Stimulated activated naive CD8-positive, alpha-beta T cell treated with anti-CD3 and anti-CD28 coated beads, Interleukin-15, Interleukin-2, amounts not matched to agents 100 U/mL and 50 U/mL, for 24 hours (primary cell): Measurements from ENCODE around the gene DBP.
"Not testable (repeated sequence)": the region's sequence is repeated elsewhere in the genome, so short reads cannot be mapped to it uniquely, and the experiment has no call there.

Source experiments
- ATAC-seq: fragments of 150-1000 bp; cut with Tn5 transposase; one replicate; pipeline ENCODE4 v1.10.0; 2021
- DNase-seq: peaks from one replicate; pipeline ENCODE4 v3.0.0; 2021

The DBP gene

GRCh38 chr19:48639483-48640375, 2.5 kb upstream of the DBP start:
- ATAC-seq (no peak), DNase-seq (peak; percentile 19)

DNA sequence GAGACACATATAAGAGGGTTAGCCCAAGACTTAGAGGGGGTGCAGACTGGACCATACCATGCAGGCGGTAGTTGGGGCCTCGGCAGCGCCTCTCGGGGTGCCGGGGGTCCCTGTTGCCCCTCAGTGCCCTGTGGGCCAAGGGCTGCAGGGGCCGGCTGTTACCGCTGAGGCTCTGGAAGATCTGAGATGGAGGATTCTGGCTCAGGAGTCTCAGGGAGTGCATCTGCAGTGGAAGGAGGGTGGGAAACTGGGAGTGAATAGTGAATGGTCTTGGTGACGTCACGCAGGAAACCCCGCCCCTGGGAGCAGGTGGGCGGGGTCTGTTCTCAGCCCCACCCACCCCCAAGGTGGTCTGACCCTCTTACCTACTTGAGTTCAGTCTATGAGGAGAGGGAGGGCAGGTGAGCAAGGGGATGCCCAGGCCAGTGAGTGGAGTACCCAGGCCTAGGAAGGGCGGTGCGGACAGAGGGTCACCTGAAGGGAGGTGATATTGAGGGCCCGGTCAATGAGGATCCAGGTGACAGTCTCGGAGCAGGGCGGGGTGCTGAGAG, 1.7 kb upstream of the DBP start:
- DNase-seq (peak; percentile 30), ATAC-seq (no peak)

GRCh38 chr19:48637948-48638830, 1.0 kb upstream of the DBP start:
- ATAC-seq, result peak; percentile 19
- DNase-seq, result peak; percentile 71

DNA sequence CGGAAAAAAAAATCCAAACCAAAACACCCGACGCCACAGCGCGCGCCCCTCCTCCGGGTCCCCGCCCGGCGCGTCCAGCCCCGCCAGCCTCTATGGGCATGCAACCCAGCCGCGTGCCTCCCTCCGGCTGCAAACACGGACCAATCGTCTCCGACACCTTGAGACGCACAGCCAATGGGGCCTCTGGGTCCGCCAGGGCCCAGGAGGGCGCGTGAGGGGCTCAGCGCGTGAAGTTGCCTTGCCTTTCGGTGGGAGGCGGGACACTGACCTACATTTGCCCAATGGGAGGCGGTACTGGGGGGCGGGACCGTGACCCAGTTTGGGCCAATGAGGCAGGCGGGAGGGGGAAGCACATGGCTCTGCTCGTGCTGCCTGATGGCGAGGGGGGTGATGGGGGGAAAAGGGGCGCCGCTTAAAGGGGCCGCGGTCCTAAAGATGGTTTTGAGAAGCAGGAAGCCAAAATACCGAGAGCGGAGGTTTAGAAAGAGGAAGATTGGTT, 319 bp upstream of the DBP start:
- ATAC-seq (peak; percentile 82), DNase-seq (peak; percentile 99)

DNA sequence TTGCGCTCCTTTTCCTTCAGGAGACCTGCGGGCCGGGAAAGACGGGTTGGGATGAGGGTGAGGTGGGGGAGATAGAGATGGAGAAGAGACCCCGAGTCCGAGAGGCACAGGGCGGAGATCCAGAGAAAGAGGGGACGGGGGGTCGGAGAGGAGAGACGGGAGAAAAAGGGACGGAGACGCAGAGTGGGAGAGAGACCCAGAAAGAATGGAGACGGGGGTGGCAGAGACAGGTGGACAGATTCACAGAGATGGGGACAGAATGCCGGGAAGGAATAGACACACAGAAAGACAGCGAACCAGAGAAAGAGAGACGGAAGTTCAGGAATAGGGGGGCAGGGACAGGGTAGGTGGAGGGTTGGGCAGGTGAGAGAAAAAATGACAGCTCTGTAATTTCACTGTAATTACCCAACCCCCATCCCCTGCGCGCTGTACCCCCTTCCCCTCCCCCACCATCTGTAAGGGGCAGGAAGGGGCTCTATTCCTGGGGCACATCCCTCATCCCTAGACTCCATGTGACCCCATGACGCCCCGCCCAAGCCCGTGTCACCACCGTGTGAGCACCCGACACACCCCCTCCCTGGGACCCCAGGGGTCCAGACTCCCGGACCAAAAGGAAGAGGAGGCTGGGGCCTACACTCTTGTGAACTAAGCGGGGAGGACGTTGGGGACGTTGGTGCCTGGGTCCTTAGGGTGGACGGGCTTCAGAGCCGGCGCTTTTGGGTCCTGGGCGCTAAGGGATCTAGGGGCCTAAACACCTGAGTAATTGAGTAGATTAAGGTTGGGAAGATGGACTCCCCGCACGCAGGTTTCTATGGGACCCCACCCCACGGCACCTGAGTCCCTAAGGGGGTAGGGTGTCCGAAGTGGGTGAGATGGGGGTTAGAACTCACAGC, 967 bp downstream of the DBP start:
- DNase-seq, result peak; percentile 45

DNA sequence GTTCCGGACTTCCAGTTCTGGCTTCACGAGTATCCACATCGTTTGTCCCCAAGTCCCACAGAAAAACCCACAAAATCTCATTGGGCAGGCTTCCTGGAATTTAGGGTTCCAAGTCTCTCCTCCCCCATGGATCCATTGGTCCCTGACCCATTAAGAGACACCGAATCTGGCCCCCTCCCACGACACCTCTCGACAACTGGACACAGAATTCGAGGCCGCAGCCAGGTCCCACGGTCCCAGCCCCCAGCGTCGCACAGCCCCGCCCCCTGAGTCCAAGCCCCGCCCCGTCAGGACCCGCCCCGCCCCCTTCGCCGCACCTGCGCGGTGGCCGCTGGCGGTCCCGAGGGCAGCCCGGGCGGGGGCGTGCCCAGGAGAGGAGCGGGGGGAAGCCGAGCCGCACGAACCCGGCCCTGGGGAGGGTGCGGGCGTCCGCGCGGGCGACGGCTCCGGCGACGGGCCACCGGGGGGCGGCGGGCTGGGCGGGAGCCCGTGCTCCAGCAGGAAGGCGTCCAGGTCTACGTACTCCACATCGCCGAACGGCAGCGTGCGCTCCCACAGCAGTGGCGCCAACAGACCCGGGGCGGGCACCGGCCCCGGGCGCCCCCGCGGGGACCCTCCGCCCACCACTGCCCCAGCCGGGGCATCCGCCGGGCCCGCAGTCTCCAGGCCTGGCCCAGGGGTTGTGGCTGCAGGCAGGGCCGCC, 1.8 kb downstream of the DBP start:
- ATAC-seq (peak; percentile 19), DNase-seq (peak; percentile 84)

More for the DNA sequence above, 967 bp downstream of the DBP start:
- ATAC-seq, result no peak

- peak; percentile 42 for ATAC-seq
- DNase-seq, result peak; percentile 95
Measured at GRCh38 chr19:48634424-48635262, 2.5 kb downstream of the DBP start.

- ATAC-seq, result no peak
- no peak for DNase-seq
Measured at GRCh38 chr19:48634036-48634342, 3.2 kb downstream of the DBP start.

DNA sequence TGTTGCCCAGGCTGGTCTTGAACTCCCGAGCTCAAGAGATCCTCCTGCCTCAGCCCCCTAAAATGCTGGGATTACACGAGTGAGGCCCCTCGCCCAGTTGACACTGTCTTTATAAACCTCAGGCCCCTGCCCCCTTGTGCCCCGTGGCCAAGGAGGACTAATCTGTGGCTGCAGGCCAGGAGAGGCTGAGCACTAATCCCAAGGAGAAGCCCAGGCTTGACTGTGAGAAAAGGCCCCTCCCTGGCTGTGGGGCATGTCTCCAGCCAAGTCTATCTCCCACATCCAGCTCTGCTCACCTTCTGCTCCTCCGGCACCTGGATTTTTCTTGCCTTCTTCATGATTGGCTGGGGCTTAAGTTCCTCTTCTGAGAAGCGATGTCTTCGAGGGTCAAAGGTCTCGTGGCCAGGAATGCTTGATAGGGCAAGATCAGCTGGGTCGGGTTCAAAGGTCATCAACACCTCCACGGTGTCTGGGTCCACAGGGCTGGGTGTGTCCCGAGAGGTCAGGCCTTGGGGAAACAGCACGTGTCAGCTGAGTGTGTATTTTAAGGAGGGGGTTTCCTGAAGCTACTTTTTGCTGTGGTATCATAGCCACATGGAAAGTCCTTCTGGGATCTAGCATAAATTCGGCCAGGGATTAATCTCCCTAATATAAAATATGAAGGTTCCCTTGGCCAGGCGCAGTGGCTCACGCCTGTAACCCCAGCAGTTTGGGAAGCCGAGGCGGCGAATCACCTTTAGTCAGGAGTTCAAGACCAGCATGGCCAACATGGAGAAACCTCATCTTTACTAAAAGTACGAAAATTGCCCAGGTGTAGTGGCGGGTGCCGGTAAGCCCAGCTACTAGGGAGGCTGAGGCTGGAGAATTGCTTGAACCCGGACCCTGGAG, 3.8 kb downstream of the DBP start:
- no peak for ATAC-seq

DNA sequence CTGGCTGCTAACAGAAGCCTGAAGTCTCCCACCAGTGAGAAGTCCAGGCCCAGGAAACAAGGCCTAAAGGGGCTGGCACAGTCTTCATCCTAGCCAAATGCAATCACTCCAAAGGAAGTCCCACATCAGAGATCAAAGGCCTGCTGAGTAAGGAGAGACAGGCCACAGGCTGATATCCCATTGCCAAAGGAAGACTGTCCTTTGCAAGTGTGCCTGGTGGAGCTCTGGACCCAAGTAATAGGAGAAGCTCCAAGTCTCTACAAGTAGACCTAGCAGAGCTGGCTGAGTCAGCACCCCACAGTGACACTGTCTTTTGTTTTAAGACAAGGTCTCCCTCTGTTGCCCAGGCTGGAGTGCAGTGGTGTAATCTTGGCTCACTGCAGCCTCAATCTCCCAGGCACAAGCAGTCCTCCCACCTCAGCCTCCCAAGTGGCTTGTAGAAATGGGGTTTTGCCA, 4.5 kb downstream of the DBP start:
- DNase-seq (peak; percentile 24), ATAC-seq (no peak)

More for the DNA sequence above, 3.8 kb downstream of the DBP start:
- peak; percentile 14 for DNase-seq

- ATAC-seq, DNase-seq: not testable (repeated sequence)
Measured at GRCh38 chr19:48632286-48632685, 4.9 kb downstream of the DBP start.

GRCh38 chr19:48631225-48631624, 6.0 kb downstream of the DBP start:
- DNase-seq, result no peak
- no peak for ATAC-seq

DNA sequence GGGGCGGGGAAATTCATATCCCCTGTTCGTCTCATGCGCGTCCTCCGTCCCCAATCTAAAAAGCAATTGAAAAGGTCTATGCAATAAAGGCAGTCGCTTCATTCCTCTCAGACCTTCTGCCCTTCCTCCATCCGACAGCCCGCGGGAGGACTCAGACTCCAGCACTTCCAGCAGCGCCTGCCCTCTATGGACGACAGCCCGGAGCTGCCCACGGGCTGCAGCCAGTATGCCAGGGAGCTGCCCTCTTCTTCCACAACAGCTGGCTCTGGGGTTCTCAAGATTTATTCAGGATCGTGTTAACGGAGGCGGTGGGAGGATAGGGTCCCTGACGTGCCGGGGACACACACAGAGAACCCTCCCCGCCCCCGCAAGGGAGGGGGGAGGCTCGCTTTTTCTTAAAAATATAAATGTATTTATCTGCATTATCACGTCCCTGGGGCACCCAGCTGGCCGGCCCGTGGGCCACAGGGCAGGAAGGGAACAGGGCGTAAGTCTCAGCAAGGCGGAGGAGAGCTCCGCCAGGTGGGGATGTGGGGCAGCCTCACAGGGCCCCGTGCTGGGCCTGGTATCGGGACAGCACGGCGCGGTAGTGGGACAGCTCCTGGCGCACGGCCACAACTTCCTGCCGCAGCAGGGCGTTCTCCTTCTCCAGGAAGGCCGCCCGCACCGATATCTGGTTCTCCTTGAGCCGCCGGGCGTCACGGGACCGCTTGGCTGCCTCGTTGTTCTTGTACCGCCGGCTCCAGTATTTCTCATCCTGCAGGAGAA, 6.7 kb downstream of the DBP start:
- ATAC-seq (no peak), DNase-seq (peak; percentile 11)

GRCh38 chr19:48629599-48630295, 7.4 kb downstream of the DBP start:
- DNase-seq (peak; percentile 55), ATAC-seq (no peak)

- DNase-seq (no peak), ATAC-seq (no peak)
Measured at GRCh38 chr19:48629297-48629598, 7.9 kb downstream of the DBP start.

- DNase-seq (no peak), ATAC-seq (no peak)
Measured at GRCh38 chr19:48628486-48629296, 8.5 kb downstream of the DBP start.

- ATAC-seq, result no peak
Measured at GRCh38 chr19:48627865-48628314, 9.3 kb downstream of the DBP start.

More at GRCh38 chr19:48627865-48628314, 9.3 kb downstream of the DBP start:
- no peak for DNase-seq
